ENCODE data around the gene MYLK4.

MYLK4 gene

GRCh38 chr6:2626401-2626800 lies 124.3 kb downstream of the MYLK4 start:
- no peak for DNase-seq (ENCODE audit: low spot score)

GRCh38 chr6:2625581-2625980 lies 125.1 kb downstream of the MYLK4 start:
- DNase-seq (ENCODE audit: low spot score), result no peak

- DNase-seq (ENCODE audit: low spot score), result no peak
These were observed 126.5 kb downstream of the MYLK4 start for GRCh38 chr6:2624177-2624576.

GRCh38 chr6:2623295-2623694 lies 127.4 kb downstream of the MYLK4 start:
- DNase-seq (ENCODE audit: low spot score), result no peak

GRCh38 chr6:2622671-2623070 lies 128.1 kb downstream of the MYLK4 start:
- no peak for DNase-seq (ENCODE audit: low spot score)

GRCh38 chr6:2619651-2620050 lies 131.1 kb downstream of the MYLK4 start:
- DNase-seq (ENCODE audit: low spot score), result no peak

- DNase-seq (ENCODE audit: low spot score), result no peak
These were observed 133.0 kb downstream of the MYLK4 start for GRCh38 chr6:2617729-2618128.

GRCh38 chr6:2616811-2617210 lies 133.9 kb downstream of the MYLK4 start:
- no peak for DNase-seq (ENCODE audit: low spot score)

GRCh38 chr6:2615251-2615650 lies 135.5 kb downstream of the MYLK4 start:
- no peak for DNase-seq (ENCODE audit: low spot score)

GRCh38 chr6:2614846-2615245 lies 135.9 kb downstream of the MYLK4 start:
- no peak for DNase-seq (ENCODE audit: low spot score)

GRCh38 chr6:2614155-2614554 lies 136.6 kb downstream of the MYLK4 start:
- no peak for DNase-seq (ENCODE audit: low spot score)

Measured in hepatic stellate cell (primary cell).